ENCODE measurements around the gene NEUROD4. TPM values are rescaled to one million over a fixed set of nuclear protein-coding genes. Genes with fewer than 3 reads are reported as not detected.
"Not testable (repeated sequence)": the region's sequence is repeated elsewhere in the genome, so short reads cannot be mapped to it uniquely, and the experiment has no call there.

NEUROD4 gene
- total RNA-seq, 1 experiment from 2014 or later: not detected

- H3K9me3 Mint-ChIP-seq; H3K4me3 Mint-ChIP-seq; H3K27ac Mint-ChIP-seq; POLR2A ChIA-PET; ATAC-seq; H3K36me3 Mint-ChIP-seq; DNase-seq (ENCODE audit: low spot score); H3K4me1 Mint-ChIP-seq; H3K27me3 Mint-ChIP-seq (ENCODE audit: low read depth): not testable (repeated sequence)
- CTCF ChIA-PET: interaction anchor here (1.5 to 2.9 kb wide), 3 partner anchors 81 to 86 kb away, joined by 3 to 26 read pairs (median 14); no protein-coding TSS in a partner anchor
These were observed 33.0 kb upstream of the NEUROD4 start for GRCh38 chr12:54986773-54987172.

- 0 out of 2 replicates have a peak, but pooled peaks cover 5% of the 10 kb centered on the region for H3K9me3 Mint-ChIP-seq
- DNase-seq (ENCODE audit: low spot score) (no peak), ATAC-seq (no peak)
- TF ChIP-seq NFATC4 (CRISPR knock-in tag; IDR thresholded peaks at IDR 0.05): no peak
- no peak overlapping the region for H3K4me3 Mint-ChIP-seq
- no peak overlapping the region for H3K27ac Mint-ChIP-seq
- CTCF ChIA-PET: interaction anchor here (1.1 to 1.9 kb wide), 2 partner anchors 81 to 85 kb away, joined by 3 to 14 read pairs; no protein-coding TSS in a partner anchor
- no peaks in the 10 kb centered on the region for H3K4me1 Mint-ChIP-seq
- POLR2A ChIA-PET: no interaction called here
- H3K27me3 Mint-ChIP-seq (ENCODE audit: low read depth): no peaks in the 10 kb centered on the region
- H3K36me3 Mint-ChIP-seq: no peaks in the 10 kb centered on the region
These were observed 32.1 kb upstream of the NEUROD4 start for GRCh38 chr12:54987611-54988231.

- H3K9me3 Mint-ChIP-seq: 0 out of 2 replicates have a peak, but pooled peaks cover 5% of the 10 kb centered on the region
- ChIA-PET POLR2A (no interaction called here), CTCF (interaction anchor here (1.1 to 1.9 kb wide), 2 partner anchors 80 to 84 kb away, joined by 3 to 14 read pairs; no protein-coding TSS in a partner anchor)
- DNase-seq (ENCODE audit: low spot score) (no peak), ATAC-seq (no peak)
- no peak overlapping the region for H3K4me3 Mint-ChIP-seq
- H3K4me1 Mint-ChIP-seq: no peaks in the 10 kb centered on the region
- H3K27ac Mint-ChIP-seq: no peak overlapping the region
- H3K27me3 Mint-ChIP-seq (ENCODE audit: low read depth): no peaks in the 10 kb centered on the region
- H3K36me3 Mint-ChIP-seq: no peaks in the 10 kb centered on the region
- TF ChIP-seq GRHL2 (CRISPR knock-in tag; IDR thresholded peaks at IDR 0.05; ENCODE audit: insufficient replicate concordance, severe bottlenecking) (no peak), FOXP4 (CRISPR knock-in tag; IDR thresholded peaks at IDR 0.05) (no peak), ZNF317 (CRISPR knock-in tag; IDR thresholded peaks at IDR 0.05; ENCODE audit: borderline replicate concordance, low read depth) (no peak), ATF3 (CRISPR knock-in tag; conservative IDR thresholded peaks at IDR 0.05) (no peak), GTF2I (CRISPR knock-in tag; conservative IDR thresholded peaks at IDR 0.05) (no peak), NR3C1 (CRISPR knock-in tag; conservative IDR thresholded peaks at IDR 0.05; ENCODE audit: low read depth) (no peak), ZSCAN18 (CRISPR knock-in tag; IDR thresholded peaks at IDR 0.05) (no peak), MAX (CRISPR knock-in tag; IDR thresholded peaks at IDR 0.05) (no peak), SOX15 (CRISPR knock-in tag; IDR thresholded peaks at IDR 0.05) (no peak), PRDM15 (CRISPR knock-in tag; IDR thresholded peaks at IDR 0.05) (no peak), TEAD4 (CRISPR knock-in tag; IDR thresholded peaks at IDR 0.05) (no peak), CTCF (IDR thresholded peaks at IDR 0.05) (no peak), JAZF1 (CRISPR knock-in tag; IDR thresholded peaks at IDR 0.05) (no peak), ZNF281 (CRISPR knock-in tag; IDR thresholded peaks at IDR 0.05) (no peak), ERG (CRISPR knock-in tag; IDR thresholded peaks at IDR 0.05) (no peak)
These were observed 31.2 kb upstream of the NEUROD4 start for GRCh38 chr12:54988402-54989054.
